H1 (cell line): ENCODE measurements around the gene CLDN14. TPM values are rescaled to one million over a fixed set of nuclear protein-coding genes. Genes with fewer than 3 reads are reported as not detected.

Experiments used
- EZH2 ChIP-seq: fragments of 200-600 bp; sonication (generic); IDR thresholded peaks from 2 replicates; pipeline ENCODE4 v1.7.1; 2012; ENCODE audit warnings: low read depth, mild to moderate bottlenecking, moderate library complexity, low read length, inconsistent platforms; ENCODE audit not compliant: severe bottlenecking
- GABPA ChIP-seq: IDR thresholded peaks from 2 replicates; pipeline ENCODE4 v1.6.1; 2011; ENCODE audit warnings: mild to moderate bottlenecking, low read length, moderate library complexity, borderline replicate concordance; ENCODE audit not compliant: insufficient read depth
- HDAC2 ChIP-seq, 2 experiments: fragments of 300-600 bp in 1 of 2; sonication (generic) in 1 of 2; IDR thresholded peaks; 2 replicates each; pipeline ENCODE4 v1.6.1; 2011 to 2012; ENCODE audit warnings: low read depth in 2 of 2, low read length in 2 of 2, mild to moderate bottlenecking in 2 of 2, moderate library complexity in 2 of 2, borderline replicate concordance in 1 of 2, inconsistent platforms in 1 of 2
- KDM1A ChIP-seq: fragments of 200-600, 300-600 bp; sonication (generic); IDR thresholded peaks from 2 replicates; pipeline ENCODE4 v1.7.1; 2016; ENCODE audit warnings: mild to moderate bottlenecking, low read length, borderline replicate concordance
- RFX5 ChIP-seq: IDR thresholded peaks from 2 replicates; pipeline ENCODE4 v1.6.1; 2011; ENCODE audit warnings: low read depth, low read length, improper control_type of control experiment, borderline replicate concordance
- polyA plus RNA-seq, 7 experiments: library from polyadenylated mRNA; depleted of rRNA in 3 of 7; stranded (reverse) in 5 of 7; unstranded in 2 of 7; fragments of >200 nt in 5 of 7; fragments of 200-250 nt in 2 of 7; gene quantifications; 1 replicate in 5 of 7; 2 replicates in 1 of 7; 4 replicates in 1 of 7; pipeline versions ENCODE4 v1.2.1 to v1.2.3, GENCODE V29; 2011 to 2013; ENCODE audit warnings: missing spikeins in 2 of 7, mixed read lengths in 2 of 7
- total RNA-seq: library from RNA; stranded (reverse); fragmentation: NEBNext Ultra II Directional; extraction: Animal tissue kit (Norgen Biotek cat#: 25700); gene quantifications from 2 replicates; pipeline ENCODE4 v1.2.1, GENCODE V29; 2021

CLDN14 gene
- total and polyA plus RNA-seq, 2 of the 8 experiments (the other 6 are each of a cell fraction or from before 2014, with no cell fraction given) = 0.08 TPM; not detected in 1

DNA sequence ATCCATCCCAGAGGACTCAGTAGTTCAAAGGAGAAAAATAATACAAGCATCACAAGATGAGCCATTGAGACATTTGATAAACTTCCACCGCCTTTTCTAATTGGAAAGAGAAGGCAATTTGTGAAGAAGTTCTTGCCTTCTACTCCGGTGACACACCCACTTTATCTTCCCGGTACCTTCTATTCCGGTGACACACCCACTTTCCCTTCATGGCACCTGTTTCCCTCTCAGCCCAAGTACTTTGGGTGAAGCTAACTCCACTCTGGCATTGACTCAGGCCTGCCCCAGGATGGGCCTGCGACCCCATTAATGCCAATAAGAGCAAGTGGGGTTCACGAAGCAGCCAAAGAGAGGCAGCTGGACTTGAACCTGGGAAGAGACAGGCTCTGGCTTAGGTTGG is 38.2 kb downstream of the CLDN14 start (continued):
- TF ChIP-seq KDM1A (no peak), GABPA (no peak), EZH2 (no peak), HDAC2 (IDR thresholded peaks at IDR 0.05; ENCODE audit: borderline replicate concordance in 1 of 2, low read depth in 2 of 2, low read length in 2 of 2) (no peak), RFX5 (no peak)
